H9 (cell line): Measurements from ENCODE around the gene ATP6V0E1. TPM values are rescaled to one million over a fixed set of nuclear protein-coding genes. Genes with fewer than 3 reads are reported as not detected.
A peak's percentile ranks its signal among the peaks of the same experiment; 100 is the strongest.

Experiments used
- DNase-seq: peaks from one replicate; pipeline ENCODE4 v3.0.0-alpha.2; 2017
- H2AFZ ChIP-seq: one replicate; pipeline ENCODE4 v1.6.1; 2013; ENCODE audit warnings: mild to moderate bottlenecking, low read length, control low read depth, moderate library complexity
- H2AK5ac ChIP-seq: 2 replicates; pipeline ENCODE4 v1.6.1; 2013; ENCODE audit warnings: low read length, control low read depth, mixed read lengths; ENCODE audit not compliant: insufficient read length
- H2BK120ac ChIP-seq: one replicate; pipeline ENCODE4 v1.6.1; 2013; ENCODE audit warnings: low read depth, mild to moderate bottlenecking, low read length, control low read depth, inconsistent platforms; ENCODE audit not compliant: poor library complexity, severe bottlenecking
- H2BK12ac ChIP-seq: 2 replicates; pipeline ENCODE4 v1.6.1; 2013; ENCODE audit warnings: low read length, control low read depth, mixed read lengths, low read depth; ENCODE audit not compliant: insufficient read length
- H2BK15ac ChIP-seq: 2 replicates; pipeline ENCODE4 v1.6.1; 2013; ENCODE audit warnings: low read depth, low read length, control low read depth
- H2BK20ac ChIP-seq: one replicate; pipeline ENCODE4 v1.6.1; 2013; ENCODE audit warnings: low read depth, mild to moderate bottlenecking, low read length, control low read depth, inconsistent platforms; ENCODE audit not compliant: poor library complexity, severe bottlenecking
- H2BK5ac ChIP-seq: 2 replicates; pipeline ENCODE4 v1.6.1; 2013; ENCODE audit warnings: low read length, control low read depth, mixed read lengths; ENCODE audit not compliant: insufficient read length
- H3K14ac ChIP-seq: 2 replicates; pipeline ENCODE4 v1.6.1; 2013; ENCODE audit warnings: low read length, control low read depth; ENCODE audit not compliant: insufficient read depth
- H3K18ac ChIP-seq: 2 replicates; pipeline ENCODE4 v1.6.1; 2013; ENCODE audit warnings: low read depth, mild to moderate bottlenecking, mixed read lengths, low read length, control low read depth; ENCODE audit not compliant: insufficient read length
- H3K23ac ChIP-seq: 2 replicates; pipeline ENCODE4 v1.6.1; 2013; ENCODE audit warnings: low read length, control low read depth, mixed read lengths, low read depth; ENCODE audit not compliant: insufficient read length
- H3K23me2 ChIP-seq: 2 replicates; pipeline ENCODE4 v1.6.1; 2013; ENCODE audit warnings: low read depth, mild to moderate bottlenecking, mixed read lengths, low read length, control low read depth; ENCODE audit not compliant: insufficient read length, poor library complexity, severe bottlenecking
- H3K27ac ChIP-seq: 2 replicates; pipeline ENCODE4 v1.5.1; 2013; ENCODE audit warnings: low read length, control low read depth, mixed read lengths, low read depth; ENCODE audit not compliant: insufficient read length
- H3K27me3 ChIP-seq: 2 replicates; pipeline ENCODE4 v1.6.1; 2013; ENCODE audit warnings: low read length, control low read depth, inconsistent platforms; ENCODE audit not compliant: insufficient read depth
- H3K4ac ChIP-seq: 2 replicates; pipeline ENCODE4 v1.6.1; 2013; ENCODE audit warnings: low read depth, mild to moderate bottlenecking, control low read depth, inconsistent platforms, low read length, moderate library complexity
- H3K4me1 ChIP-seq: 2 replicates; pipeline ENCODE4 v1.6.1; 2013; ENCODE audit warnings: low read length, control low read depth, inconsistent platforms; ENCODE audit not compliant: insufficient read depth
- H3K4me2 ChIP-seq: 2 replicates; pipeline ENCODE4 v1.6.1; 2013; ENCODE audit warnings: low read length, control low read depth, mixed read lengths; ENCODE audit not compliant: insufficient read length, insufficient read depth
- H3K56ac ChIP-seq: 2 replicates; pipeline ENCODE4 v1.6.1; 2013; ENCODE audit warnings: low read depth, mild to moderate bottlenecking, mixed read lengths, low read length, control low read depth; ENCODE audit not compliant: insufficient read length
- H3K79me1 ChIP-seq: 2 replicates; pipeline ENCODE4 v1.6.1; 2013; ENCODE audit warnings: low read depth, mild to moderate bottlenecking, moderate library complexity, low read length, control low read depth, inconsistent platforms; ENCODE audit not compliant: insufficient read depth, poor library complexity, severe bottlenecking
- H3K79me2 ChIP-seq: 2 replicates; pipeline ENCODE4 v1.6.1; 2013; ENCODE audit warnings: low read length, control low read depth, inconsistent platforms; ENCODE audit not compliant: insufficient read depth
- H3K9ac ChIP-seq: 2 replicates; pipeline ENCODE4 v1.6.1; 2013; ENCODE audit warnings: low read length, control low read depth, mixed read lengths; ENCODE audit not compliant: insufficient read length; ENCODE audit errors: extremely low read depth
- H3K9me3 ChIP-seq: one replicate; pipeline ENCODE4 v1.6.1; 2013; ENCODE audit warnings: low read depth, low read length, inconsistent platforms; ENCODE audit not compliant: control insufficient read depth
- H3T11ph ChIP-seq: one replicate; pipeline ENCODE4 v1.6.1; 2013; ENCODE audit warnings: mild to moderate bottlenecking, low read length, control low read depth, inconsistent platforms
- H4K20me1 ChIP-seq: one replicate; pipeline ENCODE4 v1.6.1; 2013; ENCODE audit not compliant: control insufficient read depth, insufficient read length, insufficient read depth
- H4K5ac ChIP-seq: 2 replicates; pipeline ENCODE4 v1.6.1; 2013; ENCODE audit warnings: low read depth, mild to moderate bottlenecking, mixed read lengths, low read length, control low read depth; ENCODE audit not compliant: insufficient read length
- H4K8ac ChIP-seq: replicated peaks from 2 replicates; pipeline ENCODE4 v1.6.1; 2013; ENCODE audit warnings: low read length, control low read depth, mixed read lengths, low read depth; ENCODE audit not compliant: insufficient read length
- H4K91ac ChIP-seq: 2 replicates; pipeline ENCODE4 v1.6.1; 2013; ENCODE audit warnings: low read depth, mild to moderate bottlenecking, moderate library complexity, mixed read lengths, low read length, control low read depth; ENCODE audit not compliant: insufficient read length
- H3K27ac Mint-ChIP-seq, 3 experiments: 2 replicates in 2 of 3; 3 replicates in 1 of 3; pipeline ENCODE4 v1.8.0; 2020 to 2021; ENCODE audit warnings: mixed read lengths in 3 of 3, mild to moderate bottlenecking in 1 of 3, moderate library complexity in 1 of 3
- H3K27me3 Mint-ChIP-seq: 2 replicates; pipeline ENCODE4 v1.8.0; 2021; ENCODE audit warnings: low read depth, mild to moderate bottlenecking, moderate library complexity, mixed read lengths
- H3K36me3 Mint-ChIP-seq, 3 experiments: 2 replicates in 2 of 3; 3 replicates in 1 of 3; pipeline ENCODE4 v1.8.0; 2020 to 2021; ENCODE audit warnings: low read depth in 3 of 3, mixed read lengths in 3 of 3; ENCODE audit not compliant: insufficient read depth in 1 of 3
- H3K4me1 Mint-ChIP-seq, 2 experiments: 2 replicates each; pipeline ENCODE4 v1.8.0; 2020; ENCODE audit warnings: mixed read lengths in 2 of 2
- H3K4me3 Mint-ChIP-seq, 2 experiments: 2 replicates in 1 of 2; 3 replicates in 1 of 2; pipeline ENCODE4 v1.8.0; 2020 to 2021; ENCODE audit warnings: mild to moderate bottlenecking in 2 of 2, mixed read lengths in 2 of 2, moderate library complexity in 1 of 2
- H3K9me3 Mint-ChIP-seq, 2 experiments: 2 replicates in 1 of 2; 3 replicates in 1 of 2; pipeline ENCODE4 v1.8.0; 2020; ENCODE audit warnings: mild to moderate bottlenecking in 2 of 2, mixed read lengths in 2 of 2, moderate library complexity in 1 of 2
- WGBS: extraction: QIAGEN DNeasy Blood & Tissue Kit; methylation state at CpG from one replicate; pipeline ENCODE4 v1.1.7; 2013; ENCODE audit warnings: missing lambda C conversion rate, low lambda C conversion rate, mixed read lengths; ENCODE audit not compliant: insufficient read length; ENCODE audit errors: extremely low coverage; 5-methylcytosine and 5-hydroxymethylcytosine counted together
- total RNA-seq: library from RNA; stranded (reverse); gene quantifications from 2 replicates; pipeline ENCODE4 v1.2.1, GENCODE V29; 2021
- TF ChIP-seq, protein P1 (sequence below): fragments of 200-600 bp; sonication (generic); conservative IDR thresholded peaks from 3 replicates; pipeline ENCODE4 v1.8.0; 2021; ENCODE audit warnings: antibody characterized with exemption, mild to moderate bottlenecking

The ATP6V0E1 gene
- total RNA-seq, 1 experiment from 2014 or later = 101 TPM

DNA sequence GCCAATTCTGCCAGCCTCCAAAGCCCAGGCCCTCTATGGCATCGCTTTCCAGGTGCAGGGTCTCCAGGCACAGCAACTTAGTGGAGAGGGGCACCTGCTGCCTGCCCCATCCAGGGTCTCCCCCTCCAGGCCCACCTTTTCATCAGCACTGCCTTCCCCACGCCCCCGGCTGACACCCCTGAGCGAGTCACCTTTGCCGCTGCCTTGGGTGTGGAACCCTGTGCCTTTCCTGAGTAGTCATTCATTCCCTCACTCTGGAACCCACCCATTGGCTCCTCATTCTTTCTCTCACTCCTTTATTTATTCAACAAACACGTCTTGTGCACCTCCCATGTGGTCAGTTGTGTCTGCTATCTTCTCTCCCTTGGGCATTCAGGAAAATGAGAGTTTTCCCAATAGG, 38.8 kb upstream of the ATP6V0E1 start:
- Histone ChIP-seq H3K4me2 (no peak overlapping the region), H3K79me2 (no peaks in the 10 kb centered on the region), H3K23me2 (no peaks in the 10 kb centered on the region), H2BK12ac (no peak overlapping the region), H2BK15ac (no peak overlapping the region), H2AFZ (no peak overlapping the region), H2BK20ac (no peak overlapping the region), H2BK5ac (no peak overlapping the region), H4K5ac (no peak overlapping the region), H3K79me1 (no peaks in the 10 kb centered on the region), H3K23ac (no peak overlapping the region), H3T11ph (no peak overlapping the region), H4K91ac (no peak overlapping the region), H3K14ac (no peak overlapping the region), H2BK120ac (no peak overlapping the region), H4K20me1 (no peaks in the 10 kb centered on the region), H3K9me3 (no peaks in the 10 kb centered on the region), H3K9ac (no peak overlapping the region), H3K56ac (no peak overlapping the region), H3K27ac (no peak overlapping the region), H3K4ac (no peak overlapping the region), H3K18ac (no peak overlapping the region), H3K27me3 (no peaks in the 10 kb centered on the region), H2AK5ac (no peak overlapping the region), H4K8ac (no peak overlapping the region), H3K4me1 (no peaks in the 10 kb centered on the region)
- no peak overlapping the region for H3K4me3 Mint-ChIP-seq
- H3K9me3 Mint-ChIP-seq = no peaks in the 10 kb centered on the region
- H3K36me3 Mint-ChIP-seq = peaks cover 12 to 43% (median 38%) of the 10 kb centered on the region in 3 experiments; a peak in 6 of 7 replicates
- H3K4me1 Mint-ChIP-seq = peaks cover 20 to 21% of the 10 kb centered on the region in 2 experiments
- TF ChIP-seq, protein P1, sequence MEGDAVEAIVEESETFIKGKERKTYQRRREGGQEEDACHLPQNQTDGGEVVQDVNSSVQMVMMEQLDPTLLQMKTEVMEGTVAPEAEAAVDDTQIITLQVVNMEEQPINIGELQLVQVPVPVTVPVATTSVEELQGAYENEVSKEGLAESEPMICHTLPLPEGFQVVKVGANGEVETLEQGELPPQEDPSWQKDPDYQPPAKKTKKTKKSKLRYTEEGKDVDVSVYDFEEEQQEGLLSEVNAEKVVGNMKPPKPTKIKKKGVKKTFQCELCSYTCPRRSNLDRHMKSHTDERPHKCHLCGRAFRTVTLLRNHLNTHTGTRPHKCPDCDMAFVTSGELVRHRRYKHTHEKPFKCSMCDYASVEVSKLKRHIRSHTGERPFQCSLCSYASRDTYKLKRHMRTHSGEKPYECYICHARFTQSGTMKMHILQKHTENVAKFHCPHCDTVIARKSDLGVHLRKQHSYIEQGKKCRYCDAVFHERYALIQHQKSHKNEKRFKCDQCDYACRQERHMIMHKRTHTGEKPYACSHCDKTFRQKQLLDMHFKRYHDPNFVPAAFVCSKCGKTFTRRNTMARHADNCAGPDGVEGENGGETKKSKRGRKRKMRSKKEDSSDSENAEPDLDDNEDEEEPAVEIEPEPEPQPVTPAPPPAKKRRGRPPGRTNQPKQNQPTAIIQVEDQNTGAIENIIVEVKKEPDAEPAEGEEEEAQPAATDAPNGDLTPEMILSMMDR = no peak
- no peak for DNase-seq
- no CpG with 5 or more reads among the region's 6 CpGs for WGBS
- H3K27me3 Mint-ChIP-seq = peaks cover 1% of the 10 kb centered on the region; the same call in 1 of the 2 replicates
- peak overlapping the region in 2 of 3 experiments; percentile 14 to 37; a peak in 1 of 7 replicates for H3K27ac Mint-ChIP-seq
